ENCODE measurements around the gene LYZL1.

GRCh38 chr10:29254123-29255046 is 34.5 kb upstream of the LYZL1 start:
- TF ChIP-seq CTCF (IDR thresholded peaks at IDR 0.05), result no peak
- TF ChIP-seq POLR2AphosphoS5 (IDR thresholded peaks at IDR 0.05), result no peak
